ENCODE data around the gene SLC22A23.

The SLC22A23 gene

GRCh38 chr6:3350252-3350796 lies 106.5 kb downstream of the SLC22A23 start:
- no peak for DNase-seq

DNA sequence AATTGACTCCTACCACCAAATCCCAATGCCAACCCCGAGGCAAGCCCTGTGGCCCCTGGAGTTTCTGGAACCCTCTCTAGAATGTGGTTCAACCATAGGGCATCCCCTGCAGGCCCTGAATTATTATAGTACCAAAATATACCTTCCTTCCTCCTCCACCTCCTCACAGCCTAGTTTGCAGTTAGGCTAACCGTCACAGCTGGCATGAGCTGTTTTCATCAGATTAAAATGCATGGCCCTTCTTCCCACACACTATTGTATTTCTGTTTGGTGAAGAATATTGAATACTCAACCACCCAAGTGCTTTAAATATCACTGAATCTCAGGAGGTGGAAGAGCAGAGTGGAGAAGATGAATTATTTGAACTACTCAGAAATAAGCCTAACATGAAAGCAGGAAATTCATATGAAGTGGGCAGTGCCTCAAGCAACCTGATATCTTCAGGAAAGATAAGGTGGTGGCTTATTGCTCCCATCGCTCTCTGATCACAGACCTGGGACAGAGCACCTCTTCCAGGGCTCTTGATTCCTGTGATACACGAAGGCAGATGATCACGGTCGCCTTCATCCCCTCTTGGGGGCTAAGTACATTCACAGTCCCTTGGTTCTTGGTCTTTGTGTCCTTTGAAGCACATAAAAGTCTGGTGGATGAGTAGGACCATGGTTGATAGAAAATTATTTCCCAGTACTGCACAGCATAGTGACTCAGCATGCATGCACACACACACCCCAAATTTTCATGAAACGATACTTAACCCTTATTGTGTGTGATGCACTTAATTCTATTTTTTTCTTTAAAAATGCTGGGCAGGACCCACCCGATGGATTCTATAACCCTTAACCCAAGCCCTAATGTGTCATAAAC lies 107.2 kb downstream of the SLC22A23 start:
- DNase-seq = no peak

DNA sequence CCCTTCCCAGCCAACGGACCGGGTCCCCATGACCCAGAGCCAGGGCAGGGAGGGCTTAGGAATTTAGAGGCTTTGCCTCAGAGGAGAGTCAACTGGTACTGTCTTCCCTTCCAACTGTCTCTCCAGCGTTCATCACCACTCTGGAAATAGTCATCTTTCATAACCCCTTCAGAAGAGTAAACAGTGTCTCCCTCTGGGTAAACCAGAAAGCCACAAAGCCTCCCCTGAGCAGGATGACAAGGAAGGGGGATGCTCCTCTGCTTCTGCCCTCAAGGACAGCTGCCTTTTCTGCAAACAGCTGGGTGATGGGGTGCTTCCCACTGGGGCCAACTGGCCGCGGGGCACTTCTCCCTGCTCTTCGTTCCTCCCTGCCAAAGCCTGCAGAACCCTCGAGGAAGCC lies 108.0 kb downstream of the SLC22A23 start:
- no peak for DNase-seq

GRCh38 chr6:3347826-3348225 lies 109.0 kb downstream of the SLC22A23 start:
- DNase-seq = no peak

GRCh38 chr6:3347247-3347646 lies 109.6 kb downstream of the SLC22A23 start:
- no peak for DNase-seq

- no peak for DNase-seq
These were observed 110.4 kb downstream of the SLC22A23 start for GRCh38 chr6:3346476-3346875.

DNA sequence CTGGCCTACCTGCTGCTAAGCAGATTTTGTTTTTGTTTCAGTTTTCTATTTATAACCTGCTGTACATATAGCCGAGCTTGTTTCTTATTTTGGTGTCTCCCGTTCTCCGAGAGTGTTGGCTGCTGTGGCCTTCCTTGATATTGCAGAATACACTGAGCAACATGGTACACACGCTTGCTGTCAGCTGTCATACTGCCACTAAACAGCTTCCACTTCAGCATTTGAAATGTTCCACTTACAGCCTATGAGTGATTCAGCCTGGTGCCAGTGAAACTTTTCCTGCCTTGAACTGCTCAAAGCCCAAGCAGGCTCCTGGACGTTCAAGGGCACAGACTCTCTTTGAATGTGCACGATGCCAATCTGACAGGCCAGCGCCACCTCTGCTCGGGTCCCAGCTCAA lies 111.0 kb downstream of the SLC22A23 start:
- no peak for DNase-seq

GRCh38 chr6:3343089-3343883 lies 113.6 kb downstream of the SLC22A23 start:
- no peak for DNase-seq

- DNase-seq = no peak
These were observed 115.4 kb downstream of the SLC22A23 start for GRCh38 chr6:3341467-3341866.

DNA sequence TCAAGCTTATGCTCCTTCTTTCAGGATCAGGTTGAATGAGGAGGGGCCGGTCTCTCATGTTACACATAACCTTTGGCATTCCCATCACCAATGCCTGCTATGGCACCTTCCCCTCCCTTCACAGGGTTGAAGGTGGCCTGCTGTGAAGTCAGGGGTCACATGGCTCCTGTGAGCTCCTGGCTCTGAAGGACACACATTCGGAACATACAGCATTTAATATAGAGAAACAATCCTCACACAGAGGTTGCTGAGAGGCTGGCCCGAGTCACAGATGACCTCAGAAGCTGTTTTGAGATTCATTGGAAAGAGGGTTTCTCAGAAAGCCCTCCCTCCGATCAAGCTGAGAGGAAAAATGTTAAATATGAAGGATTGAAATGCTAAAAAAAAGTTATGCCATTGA lies 116.0 kb downstream of the SLC22A23 start:
- DNase-seq = no peak

- no peak for DNase-seq
These were observed 116.5 kb downstream of the SLC22A23 start for GRCh38 chr6:3340358-3340802.

- DNase-seq = no peak
These were observed 117.0 kb downstream of the SLC22A23 start for GRCh38 chr6:3339811-3340210.

DNA sequence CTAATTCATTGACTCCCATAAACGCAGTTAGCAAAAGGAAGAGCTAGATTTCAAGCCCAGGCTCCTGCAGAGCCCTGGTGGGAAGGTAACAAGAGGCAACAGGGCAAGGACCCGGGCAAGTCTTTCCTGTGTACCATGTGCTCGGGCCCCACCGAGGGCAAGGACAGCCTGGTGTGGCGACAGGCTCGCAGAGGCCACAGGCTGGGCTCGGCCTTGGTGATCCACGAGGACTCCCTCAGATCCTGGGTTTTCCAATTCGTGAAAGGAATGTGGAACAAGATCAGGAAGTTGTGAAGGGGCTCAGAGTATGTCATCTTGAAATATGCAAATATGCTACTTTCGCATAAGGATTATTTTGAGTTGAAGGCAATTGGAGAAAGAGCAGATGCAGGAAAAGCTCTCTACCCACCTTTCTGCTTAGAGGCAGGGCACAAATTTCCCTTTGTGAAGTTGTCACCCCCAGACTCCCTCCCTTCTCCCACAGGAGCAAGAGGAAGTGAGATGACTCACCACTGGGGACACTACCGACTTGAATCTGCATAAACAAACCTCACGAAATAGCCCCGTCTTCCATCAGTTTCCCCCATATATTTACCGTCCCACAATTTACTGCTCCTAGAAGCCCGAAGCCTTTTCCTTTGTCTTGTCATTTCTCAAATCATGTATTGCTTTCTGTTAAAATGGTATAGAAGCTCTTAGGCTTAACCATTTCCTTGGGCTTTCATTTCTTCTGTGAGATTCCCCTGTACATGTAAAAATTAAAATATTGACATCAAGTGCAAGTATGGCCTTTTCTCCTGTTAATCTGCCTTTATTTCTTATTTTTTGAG lies 119.1 kb downstream of the SLC22A23 start:
- DNase-seq = no peak

DNA sequence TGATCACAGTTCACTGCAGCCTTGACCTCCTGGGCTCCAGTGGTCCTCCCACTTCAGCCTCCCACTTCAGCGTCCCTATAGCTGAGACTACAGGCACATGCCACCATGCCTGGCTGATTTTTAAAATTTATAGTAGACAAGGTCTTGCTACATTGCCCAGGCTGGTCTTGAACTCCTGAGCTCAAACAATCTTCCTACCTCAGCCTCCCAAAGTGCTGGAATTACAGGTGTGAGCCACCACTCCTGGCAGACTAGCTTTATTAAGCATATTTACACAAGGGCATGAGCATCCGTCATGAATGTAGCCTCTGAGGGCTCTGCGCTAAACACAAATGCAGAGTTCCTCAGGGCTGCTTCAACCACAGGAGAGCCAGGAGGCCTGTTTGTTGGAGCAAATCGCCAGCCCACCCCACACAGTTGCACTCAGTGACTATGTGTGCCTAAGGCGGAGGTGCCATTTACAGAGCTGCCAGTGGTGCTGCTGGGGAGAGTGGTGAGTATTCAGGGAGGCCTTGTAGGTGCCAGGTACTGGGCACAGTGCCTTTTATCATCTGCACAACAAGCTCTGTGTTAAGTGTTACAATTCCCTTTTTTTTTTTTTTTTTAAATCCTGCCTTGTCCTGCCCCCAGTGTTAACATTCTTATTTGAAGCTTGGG lies 119.9 kb downstream of the SLC22A23 start:
- no peak for DNase-seq

DNA sequence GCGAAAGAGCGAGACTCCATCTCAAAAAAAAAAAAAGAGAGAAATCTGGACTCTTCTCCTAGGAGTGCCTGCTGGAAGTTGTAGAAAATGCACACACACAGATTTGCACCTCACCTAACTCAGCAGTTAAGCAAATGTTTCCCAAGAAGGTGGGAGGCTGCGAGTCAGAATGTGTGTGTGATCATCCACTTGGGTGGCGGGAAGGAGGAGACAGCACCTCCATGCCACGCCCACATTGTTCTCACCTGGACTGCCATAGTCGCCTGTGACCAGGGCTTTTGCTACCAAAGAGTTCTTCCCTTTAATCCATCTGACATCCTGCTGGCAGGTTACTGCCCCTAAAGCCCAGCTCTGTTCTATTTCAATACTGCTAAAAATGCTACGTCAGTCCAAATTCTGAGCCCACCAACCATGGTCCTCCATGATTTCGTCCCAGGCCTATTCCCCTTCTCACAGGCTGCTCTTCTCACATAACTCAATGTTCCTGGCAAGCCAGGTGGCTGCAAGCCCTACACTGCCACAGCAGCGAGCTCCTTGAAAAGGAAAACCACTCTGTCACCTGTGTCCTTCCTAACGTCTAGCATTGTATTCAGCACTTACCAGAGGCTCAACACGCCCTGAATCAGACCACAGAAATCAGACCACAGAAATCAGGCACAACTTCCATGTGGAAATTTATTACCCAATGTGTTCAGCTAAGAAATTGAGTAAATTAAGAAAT lies 120.6 kb downstream of the SLC22A23 start:
- no peak for DNase-seq

GRCh38 chr6:3335169-3335568 lies 121.7 kb downstream of the SLC22A23 start:
- no peak for DNase-seq

- DNase-seq = no peak
These were observed 122.3 kb downstream of the SLC22A23 start for GRCh38 chr6:3334555-3334954.

GRCh38 chr6:3333263-3333662 lies 123.6 kb downstream of the SLC22A23 start:
- no peak for DNase-seq

DNA sequence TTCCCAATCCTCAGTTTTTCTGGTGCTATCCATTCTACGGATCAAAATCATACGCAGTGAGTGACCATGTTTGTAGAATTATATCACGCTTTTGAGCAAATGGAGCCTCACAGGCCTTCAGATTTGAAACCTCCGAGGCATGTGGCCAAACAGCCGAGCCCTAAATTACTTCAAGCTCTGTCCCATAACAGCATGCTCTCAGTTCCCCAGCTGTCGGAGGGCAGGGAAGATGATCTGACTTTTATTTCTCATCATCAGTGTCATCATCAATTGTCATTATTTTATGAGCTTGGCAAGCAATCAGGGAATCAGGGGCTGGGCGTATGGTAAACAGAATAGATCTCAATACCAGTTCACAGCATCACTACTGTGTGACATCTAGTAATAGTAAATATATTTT lies 124.9 kb downstream of the SLC22A23 start:
- no peak for DNase-seq

GRCh38 chr6:3331494-3331893 lies 125.4 kb downstream of the SLC22A23 start:
- no peak for DNase-seq

DNA sequence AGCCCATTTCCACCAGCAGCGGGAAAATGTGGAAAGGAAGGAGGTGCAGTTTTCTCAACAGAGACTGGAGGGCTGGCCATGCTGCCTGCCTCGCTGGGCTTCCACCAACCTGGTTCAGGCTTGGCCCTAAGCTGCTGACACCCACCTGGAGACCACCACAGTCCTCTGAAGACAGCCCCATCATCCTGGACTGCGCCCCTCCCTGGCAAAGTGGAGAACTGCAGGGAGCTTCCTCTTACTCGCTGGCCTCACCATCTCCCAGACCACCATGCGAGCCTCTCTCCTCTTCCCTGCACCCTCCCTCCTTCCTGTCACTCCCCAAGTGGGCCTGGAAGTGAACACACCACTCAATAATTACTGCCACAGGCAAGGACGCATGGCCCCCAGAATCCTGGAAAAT lies 126.7 kb downstream of the SLC22A23 start:
- DNase-seq = no peak

Data from activated CD4-positive, alpha-beta T cell treated with anti-CD3 and anti-CD28 coated beads, Interleukin-2, amount 50 U/mL, for 48 hours (primary cell).